H1 (cell line): ENCODE measurements around the gene PPP1R18. TPM values are rescaled to one million over a fixed set of nuclear protein-coding genes. Genes with fewer than 3 reads are reported as not detected.
"Not testable (repeated sequence)": the region's sequence is repeated elsewhere in the genome, so short reads cannot be mapped to it uniquely, and the experiment has no call there.

Experiments
- CTCF ChIA-PET: fragments of 300-600 bp; sonication (Branson Sonifier 250); formaldehyde crosslinking; loops from one replicate; lab custom pipeline; 2021; ENCODE audit not compliant: partially characterized antibody; lab: Charles Lee
- POLR2A ChIA-PET: fragments of 300-600 bp; sonication (Branson Sonifier 250); formaldehyde crosslinking; loops from one replicate; lab custom pipeline; 2021; ENCODE audit warnings: inconsistent platforms; ENCODE audit not compliant: partially characterized antibody; lab: Charles Lee
- DNase-seq, 2 experiments: peaks; one replicate each; pipeline versions ENCODE4 v3.0.0 to v3.0.0-alpha.2; 2010 to 2022; ENCODE audit warnings: low spot score in 2 of 2, low read depth in 1 of 2, mixed read lengths in 1 of 2
- FAIRE-seq: peaks from 2 replicates; lab custom pipeline; 2011; peaks lifted over from hg19 to GRCh38; lab: Jason Lieb, UNC
- H2AFZ ChIP-seq: 2 replicates; pipeline ENCODE4 v1.8.1; 2012; ENCODE audit warnings: low read length, inconsistent platforms
- H2AK5ac ChIP-seq: 2 replicates; pipeline ENCODE4 v1.6.1; 2013; ENCODE audit warnings: low read depth, low read length
- H2BK120ac ChIP-seq: replicated peaks from 2 replicates; pipeline ENCODE3; 2013; ENCODE audit warnings: low read depth, low read length, inconsistent platforms
- H2BK12ac ChIP-seq: 2 replicates; pipeline ENCODE4 v1.6.1; 2013; ENCODE audit warnings: low read depth, low read length
- H2BK15ac ChIP-seq: 2 replicates; pipeline ENCODE4 v1.6.1; 2013; ENCODE audit warnings: low read length
- H2BK20ac ChIP-seq: 2 replicates; pipeline ENCODE4 v1.6.1; 2013; ENCODE audit warnings: low read length
- H2BK5ac ChIP-seq: 2 replicates; pipeline ENCODE4 v1.6.1; 2013; ENCODE audit warnings: low read depth, low read length
- H3K14ac ChIP-seq: 2 replicates; pipeline ENCODE4 v1.6.1; 2013; ENCODE audit warnings: inconsistent platforms; ENCODE audit not compliant: insufficient read length
- H3K18ac ChIP-seq: 2 replicates; pipeline ENCODE4 v1.6.1; 2013; ENCODE audit warnings: low read length; ENCODE audit errors: extremely low read depth
- H3K23ac ChIP-seq: 2 replicates; pipeline ENCODE4 v1.6.1; 2013; ENCODE audit warnings: inconsistent platforms; ENCODE audit not compliant: insufficient read length
- H3K23me2 ChIP-seq: 2 replicates; pipeline ENCODE4 v1.6.1; 2013; ENCODE audit warnings: low read depth, low read length
- H3K27ac ChIP-seq: 2 replicates; pipeline ENCODE4 v1.6.1; 2011; ENCODE audit warnings: low read depth, low read length, inconsistent platforms
- H3K27me3 ChIP-seq, 4 experiments: replicated peaks in 1 of 4; 1 replicate in 1 of 4; 2 replicates in 3 of 4; pipeline versions ENCODE4 v1.6.1 to v1.8.1; 2011 to 2013; ENCODE audit warnings: low read length in 3 of 4, mild to moderate bottlenecking in 3 of 4, inconsistent platforms in 2 of 4, mixed read lengths in 2 of 4, moderate library complexity in 1 of 4; ENCODE audit not compliant: control insufficient read depth in 3 of 4, insufficient read depth in 3 of 4; ENCODE audit errors: extremely low read depth in 1 of 4
- H3K36me3 ChIP-seq, 4 experiments: 2 replicates each; pipeline versions ENCODE4 v1.6.1 to v1.8.1; 2011 to 2013; ENCODE audit warnings: mild to moderate bottlenecking in 4 of 4, low read length in 3 of 4, moderate library complexity in 2 of 4, control low read depth in 1 of 4, inconsistent platforms in 1 of 4; ENCODE audit not compliant: insufficient read depth in 4 of 4, control insufficient read depth in 2 of 4
- H3K4ac ChIP-seq: replicated peaks from 2 replicates; pipeline ENCODE3; 2013; ENCODE audit warnings: low read length, low read depth, mixed read lengths, inconsistent platforms; ENCODE audit not compliant: insufficient read length
- H3K4me1 ChIP-seq, 4 experiments: replicated peaks in 1 of 4; 1 replicate in 1 of 4; 2 replicates in 3 of 4; pipeline versions ENCODE4 v1.6.1 to v1.8.1; 2011 to 2013; ENCODE audit warnings: low read length in 3 of 4, inconsistent platforms in 2 of 4, mixed read lengths in 1 of 4; ENCODE audit not compliant: insufficient read depth in 4 of 4, control insufficient read depth in 3 of 4
- H3K4me2 ChIP-seq, 2 experiments: 2 replicates each; pipeline versions ENCODE4 v1.6.1 to v1.8.1; 2011 to 2013; ENCODE audit warnings: low read depth in 2 of 2, low read length in 2 of 2, control low read depth in 1 of 2, inconsistent platforms in 1 of 2, mild to moderate bottlenecking in 1 of 2; ENCODE audit not compliant: insufficient read depth in 1 of 2
- H3K4me3 ChIP-seq, 4 experiments: fragments of 200-600, 300-600 bp in 1 of 4; sonication (generic), shearing (Covaris generic), sonication (Bioruptor Twin) in 1 of 4; 2 replicates each; pipeline versions ENCODE4 v1.5.1 to v1.8.1; 2011 to 2016; ENCODE audit warnings: low read length in 4 of 4, low read depth in 3 of 4, control low read depth in 2 of 4, inconsistent platforms in 2 of 4, mild to moderate bottlenecking in 2 of 4, mixed read lengths in 1 of 4, moderate library complexity in 1 of 4; ENCODE audit not compliant: insufficient read depth in 2 of 4; ENCODE audit errors: extremely low read depth in 1 of 4
- H3K56ac ChIP-seq: replicated peaks from 2 replicates; pipeline ENCODE3; 2013; ENCODE audit warnings: low read depth, mild to moderate bottlenecking, mixed read lengths, low read length, inconsistent platforms; ENCODE audit not compliant: insufficient read length
- H3K79me1 ChIP-seq: 2 replicates; pipeline ENCODE4 v1.6.1; 2013; ENCODE audit warnings: low read depth, low read length, control low read depth
- H3K79me2 ChIP-seq, 2 experiments: 2 replicates each; pipeline versions ENCODE4 v1.6.1 to v1.8.1; 2012 to 2013; ENCODE audit warnings: low read length in 2 of 2, mild to moderate bottlenecking in 2 of 2, inconsistent platforms in 1 of 2; ENCODE audit not compliant: insufficient read depth in 2 of 2, control insufficient read depth in 1 of 2
- H3K9ac ChIP-seq, 4 experiments: replicated peaks in 1 of 4; 1 replicate in 1 of 4; 2 replicates in 3 of 4; pipeline versions ENCODE4 v1.6.1 to v1.8.1; 2011 to 2013; ENCODE audit warnings: low read depth in 3 of 4, low read length in 3 of 4, control low read depth in 2 of 4, mild to moderate bottlenecking in 2 of 4, moderate library complexity in 2 of 4, inconsistent platforms in 1 of 4; ENCODE audit errors: extremely low read depth in 1 of 4
- H3K9me3 ChIP-seq, 2 experiments: 2 replicates each; pipeline versions ENCODE4 v1.6.1 to v1.8.1; 2012 to 2013; ENCODE audit warnings: mild to moderate bottlenecking in 2 of 2, moderate library complexity in 2 of 2, control low read depth in 1 of 2, inconsistent platforms in 1 of 2, low read depth in 1 of 2, low read length in 1 of 2, mixed read lengths in 1 of 2; ENCODE audit not compliant: insufficient read depth in 2 of 2
- H4K20me1 ChIP-seq, 2 experiments: replicated peaks in 1 of 2; 2 replicates each; pipeline versions ENCODE3 to v1.8.1; 2011 to 2013; ENCODE audit warnings: inconsistent platforms in 2 of 2, low read length in 2 of 2, mild to moderate bottlenecking in 1 of 2; ENCODE audit not compliant: insufficient read depth in 2 of 2, control insufficient read depth in 1 of 2
- H4K5ac ChIP-seq: 2 replicates; pipeline ENCODE4 v1.6.1; 2013; ENCODE audit warnings: low read length, low read depth, mixed read lengths, inconsistent platforms; ENCODE audit not compliant: insufficient read length
- H4K8ac ChIP-seq: 2 replicates; pipeline ENCODE4 v1.8.0; 2013; ENCODE audit warnings: mild to moderate bottlenecking, moderate library complexity, low read length, inconsistent platforms; ENCODE audit not compliant: insufficient read depth; ENCODE audit errors: extremely low read depth
- H4K91ac ChIP-seq: replicated peaks from 2 replicates; pipeline ENCODE3; 2013; ENCODE audit warnings: low read length, mixed read lengths, inconsistent platforms; ENCODE audit not compliant: insufficient read length
- WGBS, 2 experiments: shearing (Covaris generic) in 1 of 2; methylation state at CpG; one replicate each; pipeline versions ENCODE4 v1.1.6 to v1.1.7; 2013 to 2015; ENCODE audit warnings: low lambda C conversion rate in 2 of 2, mixed read lengths in 2 of 2, inconsistent platforms in 1 of 2, low coverage in 1 of 2, missing lambda C conversion rate in 1 of 2; ENCODE audit not compliant: insufficient replicate concordance in 2 of 2, insufficient coverage in 1 of 2, insufficient read length in 1 of 2; ENCODE audit errors: extremely low coverage in 1 of 2, missing lambda C conversion rate in 1 of 2; 5-methylcytosine and 5-hydroxymethylcytosine counted together
- polyA plus RNA-seq, 7 experiments: library from polyadenylated mRNA; depleted of rRNA in 3 of 7; stranded (reverse) in 5 of 7; unstranded in 2 of 7; fragments of >200 nt in 5 of 7; fragments of 200-250 nt in 2 of 7; gene quantifications; 1 replicate in 5 of 7; 2 replicates in 1 of 7; 4 replicates in 1 of 7; pipeline versions ENCODE4 v1.2.1 to v1.2.3, GENCODE V29; 2011 to 2013; ENCODE audit warnings: missing spikeins in 2 of 7, mixed read lengths in 2 of 7
- total RNA-seq: library from RNA; stranded (reverse); fragmentation: NEBNext Ultra II Directional; extraction: Animal tissue kit (Norgen Biotek cat#: 25700); gene quantifications from 2 replicates; pipeline ENCODE4 v1.2.1, GENCODE V29; 2021

The PPP1R18 gene
- total and polyA plus RNA-seq, 2 of the 8 experiments (the other 6 are each of a cell fraction or from before 2014, with no cell fraction given) = 25.1 to 29.1 TPM

DNA sequence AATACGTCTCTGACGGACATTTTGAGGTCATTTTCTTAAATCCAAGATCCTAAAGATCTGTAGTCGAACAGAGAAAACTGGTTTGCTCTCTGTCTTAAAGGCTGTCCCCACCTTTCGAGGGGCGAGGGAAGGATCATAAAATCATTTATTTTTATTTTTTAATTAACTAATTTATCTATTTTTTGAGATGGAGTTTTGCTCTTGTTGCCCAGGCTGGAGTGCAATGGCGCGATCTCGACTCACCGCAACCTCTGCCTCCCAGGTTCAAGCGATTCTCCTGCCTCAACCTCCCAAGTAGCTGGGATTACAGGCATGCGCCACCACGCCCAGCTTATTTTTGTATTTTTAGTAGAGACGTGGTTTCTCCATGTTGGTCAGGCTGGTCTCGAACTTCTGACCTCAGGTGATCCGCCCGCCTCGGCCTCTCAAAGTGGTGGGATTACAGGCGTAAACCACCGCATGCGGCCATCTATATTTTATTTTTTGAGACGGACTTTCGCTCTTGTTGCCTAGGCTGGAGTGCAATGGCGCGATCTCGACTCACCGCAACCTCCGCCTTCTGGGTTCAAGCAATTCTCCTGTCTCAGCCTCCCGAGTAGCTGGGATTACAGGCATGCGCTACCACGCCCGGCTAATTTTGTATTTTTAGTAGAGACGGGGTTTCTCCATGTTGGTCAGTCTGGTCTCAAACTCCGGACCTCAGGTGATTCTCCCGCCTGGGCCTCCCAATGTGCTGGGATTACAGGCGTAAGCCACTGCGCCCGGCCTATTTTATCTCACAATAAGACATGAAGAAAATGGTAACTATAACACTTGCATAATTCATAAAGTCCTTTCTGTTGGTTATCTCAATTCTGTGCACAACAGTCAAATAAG is 31.6 kb upstream of the PPP1R18 start:
- FAIRE-seq, H2BK20ac ChIP-seq, H3K23ac ChIP-seq, H3K27me3 ChIP-seq, H3K4me1 ChIP-seq, H3K9me3 ChIP-seq, H3K14ac ChIP-seq, H2BK15ac ChIP-seq, DNase-seq, H3K79me1 ChIP-seq, H2AFZ ChIP-seq, H4K20me1 ChIP-seq: not testable (repeated sequence)
- Histone ChIP-seq H3K9ac (peak overlapping the region; percentile 8 to 94 (median 84)), H2AK5ac (0 out of 2 replicates have a peak overlapping the region, but pooled peaks have one; percentile 57), H4K8ac (peak overlapping the region; percentile 94; the same call in 1 of the 2 replicates), H2BK5ac (peak overlapping the region; percentile 97), H4K91ac (peak overlapping the region; percentile 79), H2BK120ac (peak overlapping the region; percentile 55), H3K18ac (peak overlapping the region; percentile 52), H3K23me2 (peaks cover 13% of the 10 kb centered on the region), H3K27ac (peak overlapping the region; percentile 94), H3K4me2 (peak overlapping the region; percentile 79 to 81), H3K4me3 (peak overlapping the region; percentile 63 to 100 (median 82)), H3K56ac (peak overlapping the region; percentile 92), H4K5ac (peak overlapping the region; percentile 92), H3K79me2 (peaks cover 6 to 43% of the 10 kb centered on the region in 2 experiments), H2BK12ac (peak overlapping the region; percentile 75; the same call in 1 of the 2 replicates), H3K36me3 (peaks cover 16 to 30% (median 23%) of the 10 kb centered on the region in 4 experiments), H3K4ac (peak overlapping the region; percentile 24)
- POLR2A ChIA-PET = interaction anchor here (0.6 to 35.9 kb wide), 20 partner anchors 8 to 197 kb away, joined by 3 to 732 read pairs (median 4); partner anchors contain the start of genes C6orf136, DDR1, DHX16 and FLOT1
- 78% methylated on average over 37 of the region's 37 CpGs; no CpG with 5 or more reads in 1 of the 2 experiments for WGBS, 2 experiments
- CTCF ChIA-PET = interaction anchor here (0.8 to 8.2 kb wide), 9 partner anchors 14 to 369 kb away, joined by 3 to 61 read pairs (median 6); partner anchors contain the start of gene DHX16
